22Rv1 (cell line): ENCODE results near the gene ASXL3.
A peak's percentile ranks its signal among the peaks of the same experiment; 100 is the strongest.

ENCODE experiments used
- H3K27ac ChIP-seq: fragments of 450-650 bp; 2 replicates; pipeline ENCODE4 v1.5.1; 2017
- CTCF ChIP-seq: fragments of 450-650 bp; IDR thresholded peaks from 2 replicates; pipeline ENCODE4 v1.5.1; 2017; ENCODE audit warnings: mild to moderate bottlenecking
- ZFX ChIP-seq: fragments of 450-650 bp; IDR thresholded peaks from 2 replicates; pipeline ENCODE4 v1.6.1; 2017; ENCODE audit warnings: antibody characterized with exemption, borderline replicate concordance

Gene ASXL3

GRCh38 chr18:33603454-33603853, 25.4 kb downstream of the ASXL3 start:
- no peak overlapping the region for H3K27ac ChIP-seq
- TF ChIP-seq CTCF: no peak
- TF ChIP-seq ZFX: no peak

GRCh38 chr18:33605250-33605649, 27.2 kb downstream of the ASXL3 start:
- TF ChIP-seq CTCF (no peak), ZFX (no peak)
- no peak overlapping the region for H3K27ac ChIP-seq

GRCh38 chr18:33606621-33607020, 28.6 kb downstream of the ASXL3 start:
- H3K27ac ChIP-seq: no peak overlapping the region
- TF ChIP-seq ZFX: no peak
- TF ChIP-seq CTCF: peak; percentile 15; the same call in 1 of the 2 replicates

- no peak for TF ChIP-seq CTCF
- TF ChIP-seq ZFX: no peak
- no peak overlapping the region for H3K27ac ChIP-seq
Observed at GRCh38 chr18:33611525-33612135, 33.6 kb downstream of the ASXL3 start.

- TF ChIP-seq CTCF (no peak), ZFX (no peak)
- no peak overlapping the region for H3K27ac ChIP-seq
Observed at GRCh38 chr18:33612632-33613031, 34.6 kb downstream of the ASXL3 start.

GRCh38 chr18:33616556-33616955, 38.5 kb downstream of the ASXL3 start:
- TF ChIP-seq ZFX (no peak), CTCF (no peak)
- H3K27ac ChIP-seq: no peak overlapping the region

- no peak overlapping the region for H3K27ac ChIP-seq
- TF ChIP-seq CTCF (no peak), ZFX (no peak)
Observed at GRCh38 chr18:33627114-33627513, 49.1 kb downstream of the ASXL3 start.
